ENCODE results near the gene BRD1. TPM values are rescaled to one million over a fixed set of nuclear protein-coding genes. Genes with fewer than 3 reads are reported as not detected.
"Not testable (repeated sequence)": the region's sequence is repeated elsewhere in the genome, so short reads cannot be mapped to it uniquely, and the experiment has no call there.

The BRD1 gene
- total RNA-seq, 1 donor, result 29.8 TPM

DNA sequence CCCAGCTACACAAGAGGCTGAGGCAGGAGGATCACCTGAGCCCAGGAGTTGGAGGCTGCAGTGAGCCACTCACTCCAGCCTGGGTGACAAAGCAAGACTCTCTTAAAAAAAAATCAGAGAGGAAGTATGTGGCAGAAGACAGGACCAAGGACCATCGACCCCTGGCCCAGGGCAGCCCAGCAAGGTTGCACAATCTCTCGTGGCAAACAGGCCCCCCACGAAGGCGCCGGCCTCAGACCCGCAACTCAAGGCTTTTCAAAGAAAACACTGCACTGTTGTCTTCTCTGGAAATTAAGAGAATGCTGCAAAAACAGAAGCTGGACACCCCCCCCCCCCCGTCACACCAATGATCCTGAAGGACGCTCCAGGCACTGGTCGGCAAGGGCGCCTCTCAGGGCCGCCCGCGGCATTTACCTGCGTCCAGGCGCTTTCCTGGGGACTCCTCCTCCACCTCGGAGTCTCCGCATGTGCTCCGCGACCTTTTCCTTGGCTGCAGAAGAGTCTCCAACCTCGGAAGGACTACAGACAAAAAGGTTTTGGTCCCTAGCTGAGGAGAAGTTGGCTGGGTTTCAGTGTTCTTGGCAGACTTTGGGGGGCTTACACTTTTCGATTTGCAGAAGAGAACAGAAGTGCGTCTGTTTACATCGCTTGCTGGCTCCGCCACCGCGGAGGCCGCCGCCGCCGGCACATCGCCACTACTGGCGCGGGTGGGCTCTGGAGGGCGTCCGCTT, 40.5 kb downstream of the BRD1 start:
- DNase-seq (ENCODE audit: low read depth), result no peak
- TF ChIP-seq CTCF (IDR thresholded peaks at IDR 0.05; ENCODE audit: insufficient read depth, low read depth, low read length), result no peak
- no peak overlapping the region for H3K4me3 ChIP-seq (ENCODE audit: low read depth, low read length)

GRCh38 chr22:49785841-49786471, 41.7 kb downstream of the BRD1 start:
- TF ChIP-seq CTCF (IDR thresholded peaks at IDR 0.05; ENCODE audit: insufficient read depth, low read depth, low read length), result no peak
- no peak overlapping the region for H3K4me3 ChIP-seq (ENCODE audit: low read depth, low read length)
- no peak for DNase-seq (ENCODE audit: low read depth)

DNA sequence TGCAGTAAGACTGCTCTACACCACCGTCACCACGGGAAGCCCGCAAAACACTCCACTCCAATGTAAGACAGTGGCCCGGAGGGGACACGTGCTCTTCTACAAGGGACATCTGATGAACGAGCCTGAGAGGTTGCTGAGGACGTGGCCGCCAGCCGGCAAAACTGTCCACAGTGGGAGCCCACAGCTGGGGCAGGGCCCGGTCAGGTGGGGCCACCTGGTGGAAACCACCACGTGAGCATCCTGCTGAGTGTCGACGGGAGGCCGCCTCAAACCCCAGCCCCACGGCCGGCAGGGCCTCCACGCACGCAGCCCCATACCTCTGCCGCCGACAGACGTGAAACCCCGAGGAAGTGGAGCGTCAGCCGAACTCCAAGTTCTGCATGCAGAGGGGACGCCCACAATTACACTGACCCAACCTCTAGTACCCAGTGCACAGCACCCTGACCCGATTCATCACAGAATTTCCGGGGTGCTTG, 42.6 kb downstream of the BRD1 start:
- no peak for TF ChIP-seq CTCF (IDR thresholded peaks at IDR 0.05; ENCODE audit: insufficient read depth, low read depth, low read length)
- H3K4me3 ChIP-seq (ENCODE audit: low read depth, low read length), result no peak overlapping the region
- DNase-seq (ENCODE audit: low read depth), result no peak

DNA sequence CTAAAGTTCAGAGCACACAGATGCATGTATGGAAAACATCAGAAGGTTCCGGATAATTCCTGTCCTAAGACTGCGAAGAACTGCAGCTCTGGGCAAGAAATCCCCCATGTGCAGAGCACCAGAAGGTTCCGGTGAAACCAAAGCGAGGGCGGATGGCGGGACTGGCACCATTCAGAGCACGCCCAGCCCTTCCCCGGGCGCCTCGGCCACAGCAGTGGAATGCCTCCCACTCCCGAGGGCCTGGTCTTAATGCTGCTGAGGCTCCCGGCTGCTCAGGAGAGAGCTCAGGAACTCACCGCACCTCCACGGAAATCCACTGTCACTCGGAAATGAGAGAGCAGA, 43.1 kb downstream of the BRD1 start:
- no peak overlapping the region for H3K4me3 ChIP-seq (ENCODE audit: low read depth, low read length)
- TF ChIP-seq CTCF (IDR thresholded peaks at IDR 0.05; ENCODE audit: insufficient read depth, low read depth, low read length), result no peak
- DNase-seq (ENCODE audit: low read depth), result no peak

GRCh38 chr22:49783926-49784629, 43.6 kb downstream of the BRD1 start:
- DNase-seq (ENCODE audit: low read depth), result no peak
- no peak overlapping the region for H3K4me3 ChIP-seq (ENCODE audit: low read depth, low read length)
- no peak for TF ChIP-seq CTCF (IDR thresholded peaks at IDR 0.05; ENCODE audit: insufficient read depth, low read depth, low read length)

DNA sequence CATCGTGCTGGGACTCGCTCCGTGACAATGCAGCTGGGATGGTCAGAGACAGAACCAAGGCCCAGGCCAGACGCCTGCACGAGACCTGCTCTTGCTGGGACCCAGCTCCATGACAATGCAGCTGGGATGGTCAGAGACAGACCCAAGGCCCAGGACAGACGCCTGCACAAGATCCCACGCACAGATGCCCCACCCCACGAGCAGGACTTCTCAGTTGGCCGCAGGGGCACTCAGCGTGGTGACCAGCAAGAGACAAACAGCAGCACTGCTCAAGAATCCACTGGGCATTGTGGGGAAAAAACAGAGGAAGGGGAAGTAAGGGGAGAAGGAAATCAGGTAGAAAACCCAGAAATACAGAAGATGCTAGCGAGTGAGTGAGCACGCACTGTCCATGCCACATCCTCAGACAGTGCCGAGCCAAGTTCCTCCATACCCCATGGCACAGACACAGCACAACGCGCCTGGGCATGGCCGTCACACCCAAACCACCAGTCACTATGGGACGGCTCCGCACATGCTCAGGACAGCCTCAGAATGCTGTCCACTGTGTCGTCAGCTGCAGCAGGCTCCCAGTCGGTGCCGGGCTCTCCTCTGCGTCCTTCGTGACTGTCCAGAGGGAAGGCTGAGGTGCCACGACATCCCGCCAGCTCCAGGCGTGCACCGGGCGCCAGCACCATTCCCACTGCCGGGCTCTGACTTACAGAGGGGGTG, 44.5 kb downstream of the BRD1 start:
- H3K4me3 ChIP-seq (ENCODE audit: low read depth, low read length), result no peak overlapping the region
- no peak for DNase-seq (ENCODE audit: low read depth)
- TF ChIP-seq CTCF (IDR thresholded peaks at IDR 0.05; ENCODE audit: insufficient read depth, low read depth, low read length), result no peak

DNA sequence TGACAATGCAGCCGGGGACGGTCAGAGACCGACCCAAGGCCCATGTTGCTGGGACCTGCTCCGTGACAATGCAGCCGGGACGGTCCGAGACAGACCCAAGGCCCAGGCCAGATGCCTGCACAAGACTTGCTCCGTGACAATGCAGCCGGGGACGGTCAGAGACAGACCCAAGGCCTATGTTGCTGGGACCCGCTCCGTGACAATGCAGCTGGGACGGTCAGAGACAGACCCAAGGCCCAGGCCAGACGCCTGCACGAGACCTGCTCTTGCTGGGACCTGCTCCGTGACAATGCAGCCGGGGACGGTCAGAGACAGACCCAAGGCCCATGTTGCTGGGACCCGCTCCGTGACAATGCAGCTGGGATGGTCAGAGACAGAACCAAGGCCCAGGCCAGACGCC, 45.8 kb downstream of the BRD1 start:
- not testable (repeated sequence) for H3K4me3 ChIP-seq (ENCODE audit: low read depth, low read length); DNase-seq (ENCODE audit: low read depth)
